Measurements from ENCODE around the gene MINAR2. TPM values are rescaled to one million over a fixed set of nuclear protein-coding genes. Genes with fewer than 3 reads are reported as not detected.

The MINAR2 gene
- total RNA-seq, 1 experiment from 2014 or later, result not detected

GRCh38 chr5:129781594-129781993 is 33.7 kb downstream of the MINAR2 start:
- POLR2A ChIA-PET (ENCODE audit: low non-redundant PET), result no interaction called here
- Histone ChIP-seq H3K4me3 (ENCODE audit: low read depth, low read length, poor library complexity, severe bottlenecking) (no peak overlapping the region), H3K27ac (ENCODE audit: low read depth, low read length, poor library complexity, severe bottlenecking) (no peak overlapping the region), H3K27me3 (replicated peaks; ENCODE audit: insufficient read depth, low read depth, low read length, poor library complexity) (no peaks in the 10 kb centered on the region), H3K4me1 (ENCODE audit: insufficient read depth, low read length, poor library complexity, severe bottlenecking) (no peaks in the 10 kb centered on the region), H3K36me3 (ENCODE audit: insufficient read depth, low read length, poor library complexity, severe bottlenecking) (no peaks in the 10 kb centered on the region), H3K9me3 (ENCODE audit: low read depth, low read length, poor library complexity, severe bottlenecking) (no peaks in the 10 kb centered on the region)
- TF ChIP-seq EZH2 (IDR thresholded peaks at IDR 0.05; ENCODE audit: borderline replicate concordance, low read depth, low read length, poor library complexity, severe bottlenecking) (no peak), CTCF (conservative IDR thresholded peaks at IDR 0.05; ENCODE audit: low read depth, low read length) (no peak)
- intact Hi-C loops (cut with micrococcal nuclease; ENCODE audit: unreplicated experiment), result no loop called here
- CTCF ChIA-PET, result no interaction called here
- DNase-seq (ENCODE audit: low spot score), result no peak
- no TSS peak for BruUV-seq (replicated peaks)

- ChIA-PET POLR2A (ENCODE audit: low non-redundant PET) (no interaction called here), CTCF (no interaction called here)
- Histone ChIP-seq H3K9me3 (ENCODE audit: low read depth, low read length, poor library complexity, severe bottlenecking) (no peaks in the 10 kb centered on the region), H3K27me3 (replicated peaks; ENCODE audit: insufficient read depth, low read depth, low read length, poor library complexity) (no peaks in the 10 kb centered on the region), H3K4me1 (ENCODE audit: insufficient read depth, low read length, poor library complexity, severe bottlenecking) (no peaks in the 10 kb centered on the region), H3K27ac (ENCODE audit: low read depth, low read length, poor library complexity, severe bottlenecking) (no peak overlapping the region), H3K36me3 (ENCODE audit: insufficient read depth, low read length, poor library complexity, severe bottlenecking) (no peaks in the 10 kb centered on the region), H3K4me3 (ENCODE audit: low read depth, low read length, poor library complexity, severe bottlenecking) (no peak overlapping the region)
- TF ChIP-seq EZH2 (IDR thresholded peaks at IDR 0.05; ENCODE audit: borderline replicate concordance, low read depth, low read length, poor library complexity, severe bottlenecking), result no peak
- no TSS peak for BruUV-seq (replicated peaks)
- no peak for DNase-seq (ENCODE audit: low spot score)
- intact Hi-C loops (cut with micrococcal nuclease; ENCODE audit: unreplicated experiment), result no loop called here
Measured at GRCh38 chr5:129803403-129803802, 55.5 kb downstream of the MINAR2 start.

- no peak overlapping the region for H3K27ac ChIP-seq (ENCODE audit: low read depth, low read length, poor library complexity, severe bottlenecking)
- intact Hi-C loops (cut with micrococcal nuclease; ENCODE audit: unreplicated experiment), result no loop called here
- ChIA-PET CTCF (no interaction called here), POLR2A (ENCODE audit: low non-redundant PET) (no interaction called here)
- H3K36me3 ChIP-seq (ENCODE audit: insufficient read depth, low read length, poor library complexity, severe bottlenecking), result no peaks in the 10 kb centered on the region
- no peak for DNase-seq (ENCODE audit: low spot score)
- no peaks in the 10 kb centered on the region for H3K4me1 ChIP-seq (ENCODE audit: insufficient read depth, low read length, poor library complexity, severe bottlenecking)
- H3K27me3 ChIP-seq (replicated peaks; ENCODE audit: insufficient read depth, low read depth, low read length, poor library complexity), result no peaks in the 10 kb centered on the region
- no peak overlapping the region for H3K4me3 ChIP-seq (ENCODE audit: low read depth, low read length, poor library complexity, severe bottlenecking)
- TF ChIP-seq EZH2 (IDR thresholded peaks at IDR 0.05; ENCODE audit: borderline replicate concordance, low read depth, low read length, poor library complexity, severe bottlenecking) (no peak), CTCF (conservative IDR thresholded peaks at IDR 0.05; ENCODE audit: low read depth, low read length) (no peak)
- no TSS peak for BruUV-seq (replicated peaks)
- no peaks in the 10 kb centered on the region for H3K9me3 ChIP-seq (ENCODE audit: low read depth, low read length, poor library complexity, severe bottlenecking)
Measured at GRCh38 chr5:129804705-129805104, 56.8 kb downstream of the MINAR2 start.

GRCh38 chr5:129807162-129807814 is 59.4 kb downstream of the MINAR2 start:
- H3K4me1 ChIP-seq (ENCODE audit: insufficient read depth, low read length, poor library complexity, severe bottlenecking), result no peaks in the 10 kb centered on the region
- no peak overlapping the region for H3K4me3 ChIP-seq (ENCODE audit: low read depth, low read length, poor library complexity, severe bottlenecking)
- BruUV-seq (replicated peaks), result no TSS peak
- intact Hi-C loops (cut with micrococcal nuclease; ENCODE audit: unreplicated experiment), result no loop called here
- H3K27ac ChIP-seq (ENCODE audit: low read depth, low read length, poor library complexity, severe bottlenecking), result no peak overlapping the region
- TF ChIP-seq EZH2 (IDR thresholded peaks at IDR 0.05; ENCODE audit: borderline replicate concordance, low read depth, low read length, poor library complexity, severe bottlenecking) (no peak), CTCF (conservative IDR thresholded peaks at IDR 0.05; ENCODE audit: low read depth, low read length) (no peak)
- H3K9me3 ChIP-seq (ENCODE audit: low read depth, low read length, poor library complexity, severe bottlenecking), result no peaks in the 10 kb centered on the region
- POLR2A ChIA-PET (ENCODE audit: low non-redundant PET), result no interaction called here
- no peaks in the 10 kb centered on the region for H3K27me3 ChIP-seq (replicated peaks; ENCODE audit: insufficient read depth, low read depth, low read length, poor library complexity)
- no peaks in the 10 kb centered on the region for H3K36me3 ChIP-seq (ENCODE audit: insufficient read depth, low read length, poor library complexity, severe bottlenecking)
- CTCF ChIA-PET, result no interaction called here
- DNase-seq (ENCODE audit: low spot score), result no peak

All from A673 (cell line).